HG03045 (cell line): ENCODE data around the gene SPSB4.
"Not testable (repeated sequence)": the region's sequence is repeated elsewhere in the genome, so short reads cannot be mapped to it uniquely, and the experiment has no call there.

Experiments
- ATAC-seq: cut with Tn5 transposase; IDR thresholded peaks from one replicate; pipeline ENCODE4 v1.9.1; 2021; ENCODE audit warnings: mild to moderate bottlenecking, moderate library complexity; ENCODE audit not compliant: unreplicated experiment

Gene SPSB4

DNA sequence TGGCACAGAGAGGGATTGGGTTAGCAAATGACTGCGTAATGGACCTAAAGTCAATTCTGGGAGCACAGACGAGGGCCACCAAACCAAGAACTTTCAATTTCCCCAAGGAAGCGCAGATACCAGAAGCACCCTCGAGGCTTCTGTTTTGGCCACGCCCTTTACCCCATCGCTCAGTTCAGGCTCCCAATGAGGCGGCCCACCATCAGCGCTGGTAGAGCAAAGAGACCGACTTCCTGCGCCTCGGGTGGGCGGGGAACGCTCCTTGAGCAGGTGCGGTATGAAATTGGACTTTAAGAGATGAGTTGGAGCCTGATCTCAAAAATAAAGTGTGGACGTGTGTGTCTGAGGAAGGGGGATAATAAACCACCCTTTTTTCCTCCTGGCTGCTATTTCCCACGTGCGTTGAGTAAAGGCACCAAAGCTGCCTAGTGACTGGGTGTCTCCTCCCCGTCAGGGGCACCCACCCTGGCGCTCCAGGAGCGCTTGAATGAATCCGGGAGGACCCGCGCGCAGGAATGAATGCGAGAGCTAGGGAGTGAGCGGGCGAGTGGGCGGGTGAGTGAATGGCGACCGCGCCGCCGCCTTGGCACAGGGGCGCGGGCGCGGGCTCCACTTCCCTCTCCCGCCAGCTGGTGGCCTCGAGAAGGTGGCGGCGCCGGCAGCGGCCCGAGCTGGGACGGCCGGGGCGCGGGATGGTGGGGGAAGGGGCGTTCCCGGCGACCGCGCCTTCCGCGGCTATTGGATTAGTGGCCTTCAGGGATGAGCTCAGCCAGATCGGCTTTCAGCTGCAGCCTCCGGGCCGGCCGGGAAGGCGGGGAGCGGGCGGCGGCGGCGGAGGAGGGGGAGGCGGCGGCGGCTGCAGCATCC, at the start of gene SPSB4:
Gene SPSB4 (plus strand): TSS at position 772 of the 867 bp plus-strand sequence. CDS start 14,758 bp downstream, outside the sequence.
- no peak for ATAC-seq

DNA sequence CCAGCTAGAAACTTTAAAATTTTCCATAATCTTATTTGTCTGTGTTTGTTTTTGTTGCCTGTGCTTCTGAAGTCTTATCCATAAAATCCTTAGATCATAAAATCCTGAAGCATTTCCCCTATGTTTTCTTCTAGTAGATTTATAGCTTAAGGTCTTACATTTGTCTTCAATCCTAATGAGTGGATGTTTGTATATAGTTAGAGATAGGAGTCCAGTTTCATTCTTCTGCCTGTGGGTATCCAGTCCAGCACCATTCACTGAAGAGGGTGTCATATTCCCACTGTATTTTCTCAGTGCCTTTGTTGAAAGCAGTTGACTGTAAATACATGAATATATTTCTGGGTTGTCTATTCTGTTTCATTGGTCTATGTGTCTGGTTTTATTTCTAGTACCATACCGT, 44.8 kb upstream of the SPSB4 start:
- no peak for ATAC-seq

DNA sequence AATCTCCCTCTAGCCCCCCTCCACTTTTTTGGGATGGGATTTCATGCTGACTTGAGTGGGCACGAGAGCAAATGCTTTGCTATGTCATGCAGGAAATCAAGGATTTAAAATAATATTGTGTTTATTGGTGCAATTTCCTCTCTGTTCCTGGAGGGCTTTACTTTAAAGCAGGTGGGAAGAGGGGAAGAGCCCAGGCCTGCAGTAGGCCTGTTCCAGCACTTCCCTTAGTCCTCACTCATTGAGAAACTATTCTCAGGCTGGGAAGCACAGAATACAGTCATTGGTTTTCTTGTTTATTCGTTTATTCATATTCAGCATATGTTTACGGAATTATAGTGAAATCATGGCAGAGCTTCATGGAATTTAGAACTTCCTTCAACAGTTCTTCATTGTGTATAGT, 41.7 kb upstream of the SPSB4 start:
- ATAC-seq = no peak

DNA sequence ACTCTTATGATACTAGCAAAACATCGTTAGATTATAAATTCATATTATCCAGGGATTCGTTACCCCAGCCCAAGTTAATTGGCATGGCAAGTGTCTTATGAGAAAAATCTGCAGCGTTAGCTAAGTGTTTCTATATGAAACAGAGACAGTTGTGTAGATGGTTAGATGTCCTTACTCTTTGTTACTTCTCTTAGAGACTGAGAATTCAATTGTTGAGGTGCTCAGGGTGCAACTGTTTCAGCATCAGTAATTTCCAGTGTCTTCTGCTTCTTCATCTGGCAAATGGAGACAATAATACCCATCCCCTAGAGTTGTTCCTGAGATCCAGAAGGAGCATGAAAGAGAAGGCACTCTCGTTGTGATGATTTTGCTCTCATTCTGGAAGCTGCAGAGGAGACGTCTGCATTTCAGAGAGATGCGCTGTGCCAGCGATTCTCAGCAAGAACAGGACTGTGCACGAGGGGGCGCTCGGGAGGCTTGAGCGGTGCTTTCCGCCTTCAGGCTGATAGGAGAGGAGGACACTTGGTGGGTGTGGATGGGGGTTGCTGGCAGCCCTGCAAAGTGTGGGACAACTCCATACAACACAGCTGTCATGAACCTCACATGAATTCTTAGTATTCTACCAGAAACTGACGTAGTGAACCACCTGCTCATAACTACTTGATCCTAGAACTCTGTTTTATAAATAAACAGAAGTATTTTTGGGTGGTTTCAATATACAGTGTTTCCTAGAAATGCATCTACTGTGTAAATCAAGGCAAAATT, 39.7 kb upstream of the SPSB4 start:
- peak; percentile 73 for ATAC-seq

DNA sequence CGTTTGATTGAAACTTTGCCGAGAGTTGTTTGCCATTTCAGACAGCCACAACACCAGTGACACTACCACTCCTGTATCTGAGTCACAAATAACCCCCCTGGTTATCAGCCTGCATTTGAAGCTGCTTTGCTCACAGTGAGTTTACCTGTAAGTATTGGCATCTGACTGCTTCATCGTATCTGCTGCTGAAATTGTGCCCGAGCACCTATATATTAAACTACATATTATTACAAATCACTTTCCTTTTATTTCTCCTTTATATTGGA, 39.2 kb upstream of the SPSB4 start:
- ATAC-seq = no peak

GRCh38 chr3:141012571-141012970, 38.6 kb upstream of the SPSB4 start:
- ATAC-seq = no peak

DNA sequence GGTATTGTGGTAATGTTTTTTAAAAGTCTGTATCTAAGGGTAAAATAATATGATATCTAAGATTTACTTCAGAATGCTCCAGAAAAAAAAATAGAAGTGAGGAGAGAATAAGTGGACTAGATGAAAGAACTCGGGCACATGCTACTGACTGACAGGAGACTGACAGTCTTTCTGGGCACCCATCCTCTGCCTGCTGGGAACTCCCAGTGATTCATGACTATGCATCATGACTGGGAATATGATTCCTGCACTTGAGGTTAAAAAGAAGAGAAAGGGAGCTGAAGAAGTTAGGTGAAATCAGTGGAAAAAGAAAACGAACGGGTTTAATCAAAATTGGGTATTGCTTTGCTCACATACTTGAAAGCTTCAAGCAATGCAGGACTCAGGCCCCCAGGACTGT, 35.7 kb upstream of the SPSB4 start:
- ATAC-seq = no peak

DNA sequence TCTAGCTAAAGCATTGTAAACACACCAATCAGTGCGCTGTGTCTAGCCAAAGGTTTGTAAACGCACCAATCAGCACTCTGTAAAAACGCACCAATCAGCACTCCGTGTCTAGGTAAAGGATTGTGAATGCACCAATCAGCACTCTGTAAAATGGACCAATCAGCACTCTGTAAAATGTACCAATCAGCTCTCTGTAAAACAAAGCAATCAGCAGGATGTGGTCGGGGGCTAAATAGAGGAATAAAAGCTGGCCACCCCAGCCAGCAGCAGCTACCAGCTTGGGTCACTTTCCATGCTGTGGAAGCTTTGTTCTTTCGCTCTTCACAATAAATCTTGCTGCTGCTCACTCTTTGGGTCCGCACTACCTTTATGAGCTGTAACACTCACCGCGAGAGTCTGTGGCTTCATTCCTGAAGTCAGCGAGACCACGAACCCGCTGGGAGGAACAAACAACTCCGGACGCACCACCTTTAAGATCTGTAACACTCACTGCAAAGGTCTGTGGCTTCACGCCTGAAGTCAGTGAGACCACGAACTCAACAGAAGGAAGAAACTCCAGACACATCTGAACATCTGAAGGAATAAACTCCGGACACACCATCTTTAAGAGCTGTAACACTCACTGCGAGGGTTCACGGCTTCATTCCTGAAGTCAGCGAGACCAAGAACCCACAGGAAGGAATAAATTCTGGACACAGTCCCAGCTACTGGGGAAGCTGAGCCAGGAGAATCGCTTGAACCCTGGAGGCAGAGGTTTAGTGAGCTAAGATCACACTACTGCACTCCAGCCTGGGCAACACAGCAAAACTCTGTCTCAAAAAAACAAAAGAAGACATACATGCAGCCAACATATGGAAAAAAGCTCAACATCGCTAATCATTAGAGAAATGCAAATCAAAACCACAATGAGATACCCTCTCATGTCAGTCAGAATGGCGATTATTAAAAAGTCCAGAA, 33.5 kb upstream of the SPSB4 start:
- ATAC-seq = not testable (repeated sequence)

GRCh38 chr3:141019244-141019643, 31.9 kb upstream of the SPSB4 start:
- ATAC-seq = no peak

GRCh38 chr3:141020143-141020830, 30.9 kb upstream of the SPSB4 start:
- ATAC-seq = no peak

DNA sequence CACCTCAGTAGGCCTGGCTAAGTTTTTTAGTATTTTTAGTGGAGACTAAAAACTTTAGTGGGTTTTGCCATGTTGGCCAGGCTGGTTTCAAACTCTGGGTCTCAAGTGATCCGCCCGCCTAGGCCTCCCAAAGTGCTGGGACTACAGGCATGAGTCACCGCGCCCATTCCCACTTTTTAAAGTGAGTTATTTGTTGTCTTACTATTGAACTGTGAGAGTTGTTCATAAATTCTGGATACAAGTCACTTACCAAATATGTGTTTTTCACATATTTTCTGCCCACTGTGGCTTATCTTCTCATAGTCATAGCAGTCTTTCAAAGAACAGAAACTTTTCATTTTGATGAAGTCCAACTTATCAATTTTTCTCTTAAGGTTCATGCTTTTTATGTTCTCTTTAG, 29.9 kb upstream of the SPSB4 start:
- ATAC-seq = no peak

DNA sequence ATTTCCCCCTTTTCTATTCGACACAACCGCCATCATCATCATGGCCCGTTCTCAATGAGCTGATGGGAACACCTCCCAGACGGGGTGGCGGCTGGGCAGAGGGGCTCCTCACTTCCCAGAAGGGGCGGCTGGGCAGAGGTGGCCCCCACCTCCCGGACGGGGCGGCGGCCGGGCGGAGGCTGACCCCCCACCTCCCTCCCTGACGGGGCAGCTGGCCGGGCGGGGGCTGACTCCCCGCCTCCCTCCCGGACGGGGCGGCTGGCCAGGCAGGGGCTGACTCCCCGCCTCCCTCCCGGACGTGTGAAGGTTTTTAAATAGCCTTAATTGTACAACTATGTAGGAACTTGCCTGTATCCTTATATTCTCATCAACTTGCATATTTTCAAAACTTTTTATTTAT, 20.9 kb upstream of the SPSB4 start:
- ATAC-seq = no peak

DNA sequence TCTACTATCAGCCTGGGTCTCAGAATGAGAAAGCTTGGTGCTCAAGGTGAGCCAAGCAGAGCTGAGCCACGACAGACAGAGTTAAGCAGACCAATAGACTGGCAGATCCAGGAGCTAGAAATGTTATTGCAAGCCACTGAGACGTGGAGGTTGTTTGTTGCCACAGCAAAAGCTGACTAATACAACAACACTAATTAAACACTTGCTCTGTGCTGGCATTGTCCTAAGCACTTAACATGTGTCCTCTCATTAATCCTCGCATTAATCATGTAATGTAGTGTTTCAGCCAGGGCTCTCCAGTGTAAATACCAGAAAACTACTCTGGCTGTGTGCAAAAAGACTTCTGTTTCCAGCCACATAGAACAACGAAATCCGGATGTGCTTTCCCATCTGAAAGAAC, 11.6 kb upstream of the SPSB4 start:
- no peak for ATAC-seq

DNA sequence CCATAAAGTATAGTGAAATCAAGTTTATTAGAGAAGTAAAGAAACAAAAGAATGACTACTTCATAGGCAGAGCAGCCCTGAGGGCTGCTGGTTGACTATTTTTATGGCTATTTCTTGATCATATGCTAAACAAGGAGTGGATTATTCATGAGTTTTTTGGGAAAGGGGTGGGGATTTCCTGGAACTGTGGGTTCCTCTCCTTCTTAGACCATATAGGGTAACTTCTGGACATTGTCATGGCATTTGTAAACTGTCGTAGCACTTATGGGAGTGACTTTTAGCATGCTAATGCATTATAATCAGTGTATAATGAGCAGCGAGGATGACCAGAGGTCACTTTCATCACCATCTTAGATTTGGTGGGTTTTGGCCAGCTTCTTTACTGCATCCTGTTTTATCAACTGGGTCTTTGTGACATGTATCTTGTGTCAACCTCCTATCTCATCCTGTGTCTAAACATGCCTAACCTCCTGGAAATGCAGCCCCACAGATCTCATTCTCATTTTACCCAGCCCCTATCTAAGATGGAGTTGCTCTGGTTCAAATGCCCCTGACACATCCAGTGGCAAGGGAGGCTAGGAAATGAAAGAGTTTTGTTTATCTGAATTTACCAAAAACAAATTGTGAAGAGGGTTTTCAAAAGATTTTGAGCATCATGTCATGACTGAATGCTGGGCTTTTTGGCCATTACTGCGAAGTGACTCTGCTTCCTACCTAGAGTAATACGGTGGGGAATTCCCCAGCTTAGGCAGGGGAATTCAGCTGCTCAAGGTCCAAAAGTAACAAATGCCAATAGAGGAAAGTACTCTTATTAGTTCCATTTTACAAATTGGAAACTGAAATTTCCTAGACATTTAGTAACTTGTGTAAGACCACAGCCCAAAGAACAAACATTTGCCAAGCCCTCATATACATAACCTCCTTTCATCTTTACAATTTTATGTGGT, 6.2 kb upstream of the SPSB4 start:
- ATAC-seq = peak; percentile 46

DNA sequence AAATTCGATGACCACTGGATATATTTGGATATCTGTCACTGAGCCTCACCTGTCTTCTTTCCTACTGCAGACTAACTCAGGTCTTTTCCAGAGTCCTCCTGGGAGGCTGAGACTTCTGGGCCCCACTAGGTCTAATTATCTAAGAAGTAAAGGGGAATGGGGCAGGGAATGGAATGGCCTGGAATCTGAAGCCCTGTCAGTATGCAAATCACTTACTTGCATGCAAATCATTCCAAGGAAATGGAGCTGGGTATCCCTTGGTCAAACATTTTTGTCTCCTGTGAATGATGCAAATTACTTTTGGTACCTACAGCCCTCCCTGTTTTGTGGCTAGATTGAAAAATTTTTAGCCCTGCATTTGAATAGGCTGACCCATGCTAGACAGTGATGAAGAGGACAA, 5.3 kb upstream of the SPSB4 start:
- no peak for ATAC-seq

- ATAC-seq = no peak
Measured at GRCh38 chr3:141047168-141047567, 4.0 kb upstream of the SPSB4 start.

- ATAC-seq = no peak
Measured at GRCh38 chr3:141049681-141050080, 1.5 kb upstream of the SPSB4 start.

DNA sequence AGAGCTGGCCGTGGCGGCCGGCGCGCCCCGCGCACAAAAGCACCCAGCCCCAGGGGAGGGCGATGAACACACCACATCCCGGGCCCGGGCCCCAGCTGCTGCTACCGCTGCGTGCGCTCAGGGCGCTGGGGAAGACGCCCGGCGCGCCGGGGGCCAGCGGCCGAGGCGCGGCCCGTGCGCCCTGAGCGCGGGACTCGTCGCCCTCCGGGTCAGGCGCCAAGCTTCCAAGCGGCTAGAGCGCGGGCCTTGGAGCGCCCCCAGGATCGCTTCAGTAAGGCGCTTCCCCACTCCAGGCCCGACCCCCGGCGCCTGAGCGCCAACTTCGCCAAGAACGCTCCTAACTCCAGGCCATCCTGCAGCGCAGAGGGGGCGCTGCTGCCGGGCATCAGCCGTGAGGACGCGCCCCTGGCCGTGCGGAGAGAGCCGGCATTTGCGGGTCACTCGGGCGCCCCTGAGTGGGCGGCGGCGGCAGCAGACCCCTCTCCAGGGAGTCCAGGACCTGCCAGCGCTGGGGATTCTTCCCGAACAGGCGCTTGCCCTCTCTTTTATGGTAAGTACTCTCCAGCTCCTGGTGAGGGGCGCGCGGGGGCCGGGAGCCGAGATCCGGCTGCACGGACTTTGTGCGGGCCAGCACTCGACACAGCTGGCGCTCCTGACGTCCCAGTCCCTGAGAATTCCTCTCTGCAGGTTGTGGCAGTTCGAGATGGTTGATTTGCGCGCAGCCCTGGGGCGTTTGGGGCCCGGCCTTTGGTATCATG, 475 bp downstream of the SPSB4 start:
- no peak for ATAC-seq
